ENCODE data around the gene PLEKHM1.
A peak's percentile ranks its signal among the peaks of the same experiment; 100 is the strongest.

The PLEKHM1 gene

GRCh38 chr17:45395569-45396415, 94.7 kb downstream of the PLEKHM1 start:
- DNase-seq = no peak

- peak; percentile 29 for DNase-seq
Observed at GRCh38 chr17:45394913-45395568, 95.5 kb downstream of the PLEKHM1 start.

- no peak for DNase-seq
Observed at GRCh38 chr17:45394564-45394912, 96.0 kb downstream of the PLEKHM1 start.

DNA sequence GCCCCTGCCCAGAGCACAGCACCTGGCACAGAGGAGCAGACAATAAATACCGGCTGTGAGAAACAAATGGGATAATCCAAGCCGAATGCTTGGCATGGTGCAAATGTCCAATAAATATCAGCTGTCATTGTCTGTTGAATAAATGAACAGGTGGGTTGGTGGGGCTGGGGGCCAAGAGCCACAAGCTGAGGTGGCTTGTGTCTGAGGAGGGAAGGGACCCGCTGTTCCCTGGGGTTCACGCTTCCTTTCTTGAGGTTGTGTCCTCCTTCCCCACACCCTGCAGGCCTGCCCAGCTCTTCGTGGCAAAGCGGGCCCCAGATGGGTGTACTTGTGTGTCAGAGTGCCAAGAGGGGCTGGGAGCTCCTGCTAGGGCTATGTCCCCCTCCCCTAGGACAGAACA, 96.4 kb downstream of the PLEKHM1 start:
- no peak for DNase-seq

- no peak for DNase-seq
Observed at GRCh38 chr17:45393411-45393810, 97.1 kb downstream of the PLEKHM1 start.

DNA sequence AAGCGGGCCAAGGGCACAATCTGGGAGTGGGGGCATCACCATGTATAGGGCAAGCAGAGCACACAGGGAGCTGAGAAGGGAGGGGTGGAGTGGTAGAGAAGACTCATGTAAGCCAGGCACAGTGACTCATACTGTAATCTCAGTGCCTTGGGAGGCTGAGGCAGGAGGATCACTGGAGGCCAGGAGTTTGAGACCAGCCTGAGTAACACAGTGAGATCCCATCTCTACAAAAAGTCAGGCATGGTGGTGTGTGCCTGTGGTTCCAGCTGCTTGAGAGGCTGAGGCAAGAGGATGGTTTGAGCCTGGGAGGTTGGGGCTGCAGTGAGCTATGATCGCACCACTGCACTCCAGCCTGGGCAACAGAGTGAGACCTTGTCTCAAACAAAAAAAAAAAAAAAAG, 98.6 kb downstream of the PLEKHM1 start:
- DNase-seq = no peak

DNA sequence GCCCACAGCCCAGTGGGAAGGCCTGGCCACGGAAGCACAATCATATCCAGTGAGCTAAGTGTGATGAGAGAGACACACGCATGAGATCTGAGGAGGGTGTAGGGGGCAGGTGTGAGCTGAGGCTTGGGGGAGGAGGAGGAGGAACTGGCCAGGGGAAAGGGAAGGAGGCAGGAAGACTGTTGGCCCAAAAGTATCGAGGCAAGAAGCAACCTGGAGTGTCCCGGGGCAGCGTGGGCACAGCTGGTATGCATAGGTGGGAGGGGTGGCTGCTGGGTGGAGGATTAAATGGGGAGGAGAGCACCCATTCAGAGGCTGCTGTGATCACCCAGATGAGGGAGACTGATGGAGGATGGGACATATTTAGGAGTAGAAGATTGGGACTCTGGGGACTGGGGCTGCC, 99.2 kb downstream of the PLEKHM1 start:
- DNase-seq = no peak

GRCh38 chr17:45389354-45389753, 101.2 kb downstream of the PLEKHM1 start:
- DNase-seq = no peak

- DNase-seq = no peak
Observed at GRCh38 chr17:45388604-45389325, 101.8 kb downstream of the PLEKHM1 start.

DNA sequence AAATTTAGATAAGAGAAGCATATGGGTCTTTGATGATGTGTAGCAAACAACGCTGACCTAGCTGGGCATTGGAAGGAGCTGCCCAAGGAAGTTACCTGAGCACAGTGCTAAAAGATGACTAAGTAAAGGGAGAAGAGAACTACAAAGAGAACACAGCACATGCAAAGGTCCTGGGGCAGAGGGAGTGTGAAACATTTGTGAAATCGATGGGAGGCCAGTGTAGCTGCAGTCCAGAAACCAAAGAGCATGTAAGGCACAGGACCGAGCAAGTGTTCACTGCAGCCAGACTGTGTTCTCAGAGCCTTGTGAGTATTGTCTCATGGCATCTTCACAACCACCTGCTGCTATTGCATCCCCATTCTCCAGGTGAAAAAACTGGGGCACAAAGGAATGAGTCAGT, 102.8 kb downstream of the PLEKHM1 start:
- DNase-seq = no peak

- DNase-seq = no peak
Observed at GRCh38 chr17:45386178-45386577, 104.3 kb downstream of the PLEKHM1 start.

Measured in NCI-H748 treated with DMSO at 0.1 percent for 48 hours (cell line).